PFSK-1 (cell line): ENCODE results near the gene RAB31.

Source experiments
- FOXP2 ChIP-seq: optimal IDR thresholded peaks from 2 replicates; pipeline ENCODE3; 2011; ENCODE audit warnings: borderline replicate concordance, control low read depth, inconsistent platforms; ENCODE audit not compliant: insufficient read depth; ENCODE audit errors: extremely low read length, extremely low read depth
- POLR2AphosphoS5 ChIP-seq: IDR thresholded peaks from 2 replicates; pipeline ENCODE4 v1.6.1; 2012; ENCODE audit warnings: low read depth, mild to moderate bottlenecking, control low read depth, low read length, moderate library complexity
- REST ChIP-seq, 2 experiments: IDR thresholded peaks; 2 replicates each; pipeline versions ENCODE4 v1.6.1 to v1.8.0; 2011 to 2012; ENCODE audit warnings: low read depth in 2 of 2, low read length in 2 of 2, control low read depth in 1 of 2, inconsistent platforms in 1 of 2, mild to moderate bottlenecking in 1 of 2, moderate library complexity in 1 of 2; ENCODE audit not compliant: insufficient read depth in 1 of 2
- SIN3A ChIP-seq: IDR thresholded peaks from 2 replicates; pipeline ENCODE4 v1.6.1; 2012; ENCODE audit warnings: mild to moderate bottlenecking, low read length, moderate library complexity, borderline replicate concordance; ENCODE audit not compliant: insufficient read depth
- TAF1 ChIP-seq: IDR thresholded peaks from 2 replicates; pipeline ENCODE4 v1.6.1; 2012; ENCODE audit warnings: low read length, control low read depth, borderline replicate concordance; ENCODE audit not compliant: insufficient read depth

The RAB31 gene

GRCh38 chr18:9762526-9762925 is 54.4 kb downstream of the RAB31 start:
- no peak for TF ChIP-seq FOXP2
- no peak for TF ChIP-seq SIN3A
- no peak for TF ChIP-seq TAF1
- TF ChIP-seq POLR2AphosphoS5 = no peak
- no peak for TF ChIP-seq REST (IDR thresholded peaks at IDR 0.05; ENCODE audit: insufficient read depth in 1 of 2, low read depth in 2 of 2, low read length in 2 of 2)

DNA sequence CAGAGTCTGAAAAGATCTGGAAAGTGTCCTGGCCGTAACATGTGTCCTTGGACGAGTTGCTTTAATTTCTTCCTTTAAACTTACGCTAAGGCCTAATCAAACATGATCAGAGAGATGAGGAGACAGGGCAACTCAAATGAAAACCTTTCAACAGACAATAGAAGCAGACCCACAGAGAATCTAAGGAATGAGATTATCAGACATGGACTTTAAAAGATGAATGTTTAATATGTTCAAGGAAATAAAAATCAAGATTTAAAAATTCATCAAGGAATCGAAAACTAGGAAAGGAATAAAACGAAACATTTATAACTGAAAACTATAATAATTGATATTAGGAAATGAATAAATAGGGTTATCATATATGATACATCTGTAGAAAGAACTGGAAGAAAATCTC is 55.1 kb downstream of the RAB31 start:
- no peak for TF ChIP-seq SIN3A
- no peak for TF ChIP-seq POLR2AphosphoS5
- TF ChIP-seq REST (IDR thresholded peaks at IDR 0.05; ENCODE audit: insufficient read depth in 1 of 2, low read depth in 2 of 2, low read length in 2 of 2) = no peak
- TF ChIP-seq TAF1 = no peak
- TF ChIP-seq FOXP2 = no peak

DNA sequence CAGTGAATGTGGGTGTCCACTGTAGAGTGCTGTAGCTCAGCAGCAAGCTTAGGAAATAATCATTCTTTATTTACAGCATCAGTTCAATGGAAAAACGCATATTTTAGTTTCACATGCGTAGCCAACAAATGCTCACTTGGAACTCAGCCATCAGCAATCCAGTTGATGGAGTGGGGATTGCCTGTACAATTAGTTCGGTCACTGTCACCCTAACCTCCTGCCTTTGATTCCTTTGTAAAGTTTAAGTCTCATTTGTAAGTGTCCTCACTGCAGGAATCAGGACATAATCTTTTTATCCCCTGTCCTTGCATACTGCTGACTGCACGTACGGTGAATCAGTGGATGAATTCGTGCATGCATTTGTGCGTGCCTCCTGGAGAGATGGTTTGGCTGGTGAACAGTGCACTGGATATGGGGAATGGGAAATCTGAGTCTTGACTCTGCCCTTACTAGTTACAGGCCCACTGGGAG is 55.9 kb downstream of the RAB31 start:
- TF ChIP-seq REST (IDR thresholded peaks at IDR 0.05; ENCODE audit: insufficient read depth in 1 of 2, low read depth in 2 of 2, low read length in 2 of 2) = no peak
- no peak for TF ChIP-seq SIN3A
- TF ChIP-seq TAF1 = no peak
- TF ChIP-seq FOXP2 = no peak
- no peak for TF ChIP-seq POLR2AphosphoS5

GRCh38 chr18:9765501-9765900 is 57.4 kb downstream of the RAB31 start:
- TF ChIP-seq SIN3A = no peak
- TF ChIP-seq TAF1 = no peak
- no peak for TF ChIP-seq FOXP2
- TF ChIP-seq POLR2AphosphoS5 = no peak
- no peak for TF ChIP-seq REST (IDR thresholded peaks at IDR 0.05; ENCODE audit: insufficient read depth in 1 of 2, low read depth in 2 of 2, low read length in 2 of 2)

- TF ChIP-seq FOXP2 (no peak), TAF1 (no peak), REST (IDR thresholded peaks at IDR 0.05; ENCODE audit: insufficient read depth in 1 of 2, low read depth in 2 of 2, low read length in 2 of 2) (no peak), SIN3A (no peak), POLR2AphosphoS5 (no peak)
Measured at GRCh38 chr18:9766076-9766481, 58.0 kb downstream of the RAB31 start.
